ENCODE measurements around the gene ALG12. TPM values are rescaled to one million over a fixed set of nuclear protein-coding genes. Genes with fewer than 3 reads are reported as not detected.

The ALG12 gene
- total and polyA plus RNA-seq, 2 of the 13 experiments (the other 11 are each of a cell fraction or from before 2014, with no cell fraction given) = 7.8 to 15.8 TPM

DNA sequence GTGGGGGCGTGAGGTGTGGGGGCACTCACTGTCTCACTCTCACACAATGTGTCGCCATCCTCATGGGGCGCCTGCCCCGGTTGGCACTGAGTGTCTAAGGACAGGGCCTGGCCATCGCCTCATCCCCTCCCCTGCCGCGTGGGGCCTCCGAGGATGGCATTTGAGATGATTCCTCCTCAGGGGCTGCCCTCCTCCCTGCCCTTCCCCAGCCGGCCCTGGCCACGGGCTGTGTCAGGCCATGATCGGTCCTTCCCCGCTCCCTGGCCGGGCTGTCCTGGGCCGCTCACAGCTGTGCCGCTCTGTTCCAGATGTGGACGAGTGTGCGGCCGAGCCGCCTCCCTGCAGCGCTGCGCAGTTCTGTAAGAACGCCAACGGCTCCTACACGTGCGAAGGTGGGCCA, 4.7 kb upstream of the ALG12 start:
- Histone ChIP-seq H3K9me3 (ENCODE audit: low read length) (no peaks in the 10 kb centered on the region), H3K9ac (ENCODE audit: insufficient read depth, low read depth, low read length) (no peak overlapping the region), H3K36me3 (replicated peaks in 1 of 2; ENCODE audit: control insufficient read depth in 1 of 2, insufficient read depth in 2 of 2, low read length in 2 of 2) (peaks cover 0 to 10% of the 10 kb centered on the region in 2 experiments; a peak in 3 of 5 replicates), H3K4me1 (ENCODE audit: insufficient read depth, low read length) (peaks cover 15% of the 10 kb centered on the region), H3K27me3 (ENCODE audit: control insufficient read depth in 1 of 2, insufficient read depth in 2 of 2, low read length in 2 of 2) (no peaks in the 10 kb centered on the region), H2AFZ (ENCODE audit: low read length) (no peak overlapping the region), H3K27ac (ENCODE audit: extremely low read length, insufficient read depth, low read length) (no peak overlapping the region), H3K4me2 (ENCODE audit: low read depth, low read length) (no peak overlapping the region), H3K4me3 (replicated peaks in 1 of 3; ENCODE audit: insufficient read depth in 1 of 3, low read depth in 2 of 3, low read length in 3 of 3) (no peak overlapping the region), H3K79me2 (ENCODE audit: insufficient read depth, low read length) (peaks cover 3% of the 10 kb centered on the region), H4K20me1 (ENCODE audit: insufficient read depth, low read length) (no peaks in the 10 kb centered on the region)
- in situ Hi-C loops (cut with HindIII; ENCODE audit: extremely low pct_ligation_motif_present, low pct_unique_long_range_greater_than_20kb) = loop anchor here (5.0 kb wide), 1 partner anchor 156 kb away; no protein-coding TSS in a partner anchor
- ATAC-seq = no peak
- WGBS (ENCODE audit: low lambda C conversion rate) = 93% methylated on average over 6 of the region's 25 CpGs
- no peak for DNase-seq (ENCODE audit: low spot score)
- BruUV-seq (replicated peaks) = no TSS peak
- ChIA-PET POLR2A (no interaction called here), CTCF (ENCODE audit: low intra/inter-chr PET ratio, low total read pairs) (no interaction called here)
- intact Hi-C loops (cut with micrococcal nuclease; ENCODE audit: unreplicated experiment) = no loop called here
- FAIRE-seq = no peak
- TF ChIP-seq ESRRA (CRISPR knock-in tag; IDR thresholded peaks at IDR 0.05; ENCODE audit: low read depth) (no peak), MTA1 (CRISPR knock-in tag; IDR thresholded peaks at IDR 0.05; ENCODE audit: borderline replicate concordance) (no peak), CREB1 (IDR thresholded peaks at IDR 0.05) (no peak), CREB1 (CRISPR knock-in tag; IDR thresholded peaks at IDR 0.05) (no peak), PHF21A (CRISPR knock-in tag; IDR thresholded peaks at IDR 0.05) (no peak), ZNF136 (CRISPR knock-in tag; IDR thresholded peaks at IDR 0.05; ENCODE audit: low read depth) (no peak), NCOA2 (CRISPR knock-in tag; IDR thresholded peaks at IDR 0.05) (no peak), IKZF1 (IDR thresholded peaks at IDR 0.05) (no peak), PHB2 (IDR thresholded peaks at IDR 0.05; ENCODE audit: partially characterized antibody) (no peak), ZNF788 (CRISPR knock-in tag; IDR thresholded peaks at IDR 0.05; ENCODE audit: borderline replicate concordance) (no peak)
- TF ChIP-seq, protein P1, sequence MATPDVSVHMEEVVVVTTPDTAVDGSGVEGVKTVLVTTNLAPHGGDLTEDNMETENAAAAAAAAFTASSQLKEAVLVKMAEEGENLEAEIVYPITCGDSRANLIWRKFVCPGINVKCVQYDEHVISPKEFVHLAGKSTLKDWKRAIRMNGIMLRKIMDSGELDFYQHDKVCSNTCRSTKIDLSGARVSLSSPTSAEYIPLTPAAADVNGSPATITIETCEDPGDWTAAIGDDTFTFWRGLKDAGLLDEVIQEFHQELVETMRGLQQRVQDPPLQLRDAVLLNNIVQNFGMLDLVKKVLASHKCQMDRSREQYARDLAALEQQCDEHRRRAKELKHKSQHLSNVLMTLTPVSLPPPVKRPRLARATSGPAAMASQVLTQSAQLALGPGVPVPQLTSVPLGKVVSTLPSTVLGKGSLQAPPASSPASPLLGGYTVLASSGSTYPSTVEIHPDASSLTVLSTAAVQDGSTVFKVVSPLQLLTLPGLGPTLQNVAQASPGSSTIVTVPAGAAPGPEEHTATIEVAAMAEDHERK (CRISPR knock-in tag; IDR thresholded peaks at IDR 0.05; ENCODE audit: low read depth) = no peak
- TF ChIP-seq, protein P2, sequence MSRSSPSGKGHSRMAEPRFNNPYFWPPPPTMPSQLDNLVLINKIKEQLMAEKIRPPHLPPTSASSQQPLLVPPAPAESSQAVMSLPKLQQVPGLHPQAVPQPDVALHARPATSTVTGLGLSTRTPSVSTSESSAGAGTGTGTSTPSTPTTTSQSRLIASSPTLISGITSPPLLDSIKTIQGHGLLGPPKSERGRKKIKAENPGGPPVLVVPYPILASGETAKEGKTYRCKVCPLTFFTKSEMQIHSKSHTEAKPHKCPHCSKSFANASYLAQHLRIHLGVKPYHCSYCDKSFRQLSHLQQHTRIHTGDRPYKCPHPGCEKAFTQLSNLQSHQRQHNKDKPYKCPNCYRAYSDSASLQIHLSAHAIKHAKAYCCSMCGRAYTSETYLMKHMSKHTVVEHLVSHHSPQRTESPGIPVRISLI (CRISPR knock-in tag; IDR thresholded peaks at IDR 0.05; ENCODE audit: borderline replicate concordance) = no peak
- TF ChIP-seq, protein P3, sequence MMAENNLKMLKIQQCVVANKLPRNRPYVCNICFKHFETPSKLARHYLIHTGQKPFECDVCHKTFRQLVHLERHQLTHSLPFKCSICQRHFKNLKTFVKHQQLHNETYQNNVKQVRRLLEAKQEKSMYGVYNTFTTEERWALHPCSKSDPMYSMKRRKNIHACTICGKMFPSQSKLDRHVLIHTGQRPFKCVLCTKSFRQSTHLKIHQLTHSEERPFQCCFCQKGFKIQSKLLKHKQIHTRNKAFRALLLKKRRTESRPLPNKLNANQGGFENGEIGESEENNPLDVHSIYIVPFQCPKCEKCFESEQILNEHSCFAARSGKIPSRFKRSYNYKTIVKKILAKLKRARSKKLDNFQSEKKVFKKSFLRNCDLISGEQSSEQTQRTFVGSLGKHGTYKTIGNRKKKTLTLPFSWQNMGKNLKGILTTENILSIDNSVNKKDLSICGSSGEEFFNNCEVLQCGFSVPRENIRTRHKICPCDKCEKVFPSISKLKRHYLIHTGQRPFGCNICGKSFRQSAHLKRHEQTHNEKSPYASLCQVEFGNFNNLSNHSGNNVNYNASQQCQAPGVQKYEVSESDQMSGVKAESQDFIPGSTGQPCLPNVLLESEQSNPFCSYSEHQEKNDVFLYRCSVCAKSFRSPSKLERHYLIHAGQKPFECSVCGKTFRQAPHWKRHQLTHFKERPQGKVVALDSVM (CRISPR knock-in tag; IDR thresholded peaks at IDR 0.05) = no peak
- TF ChIP-seq, protein P4, sequence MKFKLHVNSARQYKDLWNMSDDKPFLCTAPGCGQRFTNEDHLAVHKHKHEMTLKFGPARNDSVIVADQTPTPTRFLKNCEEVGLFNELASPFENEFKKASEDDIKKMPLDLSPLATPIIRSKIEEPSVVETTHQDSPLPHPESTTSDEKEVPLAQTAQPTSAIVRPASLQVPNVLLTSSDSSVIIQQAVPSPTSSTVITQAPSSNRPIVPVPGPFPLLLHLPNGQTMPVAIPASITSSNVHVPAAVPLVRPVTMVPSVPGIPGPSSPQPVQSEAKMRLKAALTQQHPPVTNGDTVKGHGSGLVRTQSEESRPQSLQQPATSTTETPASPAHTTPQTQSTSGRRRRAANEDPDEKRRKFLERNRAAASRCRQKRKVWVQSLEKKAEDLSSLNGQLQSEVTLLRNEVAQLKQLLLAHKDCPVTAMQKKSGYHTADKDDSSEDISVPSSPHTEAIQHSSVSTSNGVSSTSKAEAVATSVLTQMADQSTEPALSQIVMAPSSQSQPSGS (CRISPR knock-in tag; IDR thresholded peaks at IDR 0.05) = no peak
- TF ChIP-seq, protein P5, sequence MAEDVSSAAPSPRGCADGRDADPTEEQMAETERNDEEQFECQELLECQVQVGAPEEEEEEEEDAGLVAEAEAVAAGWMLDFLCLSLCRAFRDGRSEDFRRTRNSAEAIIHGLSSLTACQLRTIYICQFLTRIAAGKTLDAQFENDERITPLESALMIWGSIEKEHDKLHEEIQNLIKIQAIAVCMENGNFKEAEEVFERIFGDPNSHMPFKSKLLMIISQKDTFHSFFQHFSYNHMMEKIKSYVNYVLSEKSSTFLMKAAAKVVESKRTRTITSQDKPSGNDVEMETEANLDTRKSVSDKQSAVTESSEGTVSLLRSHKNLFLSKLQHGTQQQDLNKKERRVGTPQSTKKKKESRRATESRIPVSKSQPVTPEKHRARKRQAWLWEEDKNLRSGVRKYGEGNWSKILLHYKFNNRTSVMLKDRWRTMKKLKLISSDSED (CRISPR knock-in tag; IDR thresholded peaks at IDR 0.05) = no peak
